NCI-H82 treated with DMSO at 0.1 percent for 48 hours (cell line): ENCODE results near the gene CD82.

Experiments
- DNase-seq: peaks from one replicate; lab custom pipeline; 2025; ENCODE audit not compliant: unreplicated experiment; lab: John Stamatoyannopoulos, UW

The CD82 gene, protein sequence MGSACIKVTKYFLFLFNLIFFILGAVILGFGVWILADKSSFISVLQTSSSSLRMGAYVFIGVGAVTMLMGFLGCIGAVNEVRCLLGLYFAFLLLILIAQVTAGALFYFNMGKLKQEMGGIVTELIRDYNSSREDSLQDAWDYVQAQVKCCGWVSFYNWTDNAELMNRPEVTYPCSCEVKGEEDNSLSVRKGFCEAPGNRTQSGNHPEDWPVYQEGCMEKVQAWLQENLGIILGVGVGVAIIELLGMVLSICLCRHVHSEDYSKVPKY

GRCh38 chr11:44565211-44565952 lies at the start of gene CD82:
TSS of gene CD82 (plus strand) at chr11:44565663. CDS start at chr11:44594663, 29,000 bp downstream.
- DNase-seq, result peak; percentile 95

- DNase-seq, result no peak
Measured at GRCh38 chr11:44516688-44517507, 48.6 kb upstream of the CD82 start.

GRCh38 chr11:44517541-44517940 lies 47.9 kb upstream of the CD82 start:
- no peak for DNase-seq

DNA sequence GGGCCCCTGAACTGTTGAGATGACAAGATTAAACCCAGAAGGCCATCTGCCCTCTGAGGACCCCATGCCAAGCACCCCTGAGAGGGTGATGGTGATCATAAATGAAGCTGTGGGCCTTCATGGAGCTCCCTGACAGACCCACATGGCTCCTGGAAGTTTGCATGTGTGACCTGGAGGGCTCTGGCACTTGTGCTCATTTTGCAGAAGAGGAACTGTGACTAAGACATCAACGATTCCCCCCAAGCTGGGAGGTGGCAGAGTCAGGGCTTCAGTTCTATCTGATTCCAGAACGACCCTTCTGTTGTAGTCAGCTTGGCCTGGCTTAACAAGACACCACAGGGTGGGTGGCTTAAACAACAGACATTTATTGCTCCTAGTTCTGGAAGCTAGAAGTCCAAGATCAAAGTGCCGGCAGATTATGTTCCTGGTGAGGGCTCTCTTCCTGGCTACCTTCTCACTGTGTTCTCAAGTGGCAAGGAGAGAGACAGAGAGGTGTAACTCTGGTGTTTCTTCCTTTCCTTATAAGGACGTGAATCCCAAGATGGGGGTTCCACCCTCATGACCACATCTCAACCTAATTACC lies 46.4 kb upstream of the CD82 start:
- no peak for DNase-seq

GRCh38 chr11:44519989-44520737 lies 45.3 kb upstream of the CD82 start:
- DNase-seq, result no peak

GRCh38 chr11:44521148-44521547 lies 44.3 kb upstream of the CD82 start:
- DNase-seq, result no peak

GRCh38 chr11:44522294-44522693 lies 43.2 kb upstream of the CD82 start:
- no peak for DNase-seq

GRCh38 chr11:44524346-44524745 lies 41.1 kb upstream of the CD82 start:
- DNase-seq, result no peak

DNA sequence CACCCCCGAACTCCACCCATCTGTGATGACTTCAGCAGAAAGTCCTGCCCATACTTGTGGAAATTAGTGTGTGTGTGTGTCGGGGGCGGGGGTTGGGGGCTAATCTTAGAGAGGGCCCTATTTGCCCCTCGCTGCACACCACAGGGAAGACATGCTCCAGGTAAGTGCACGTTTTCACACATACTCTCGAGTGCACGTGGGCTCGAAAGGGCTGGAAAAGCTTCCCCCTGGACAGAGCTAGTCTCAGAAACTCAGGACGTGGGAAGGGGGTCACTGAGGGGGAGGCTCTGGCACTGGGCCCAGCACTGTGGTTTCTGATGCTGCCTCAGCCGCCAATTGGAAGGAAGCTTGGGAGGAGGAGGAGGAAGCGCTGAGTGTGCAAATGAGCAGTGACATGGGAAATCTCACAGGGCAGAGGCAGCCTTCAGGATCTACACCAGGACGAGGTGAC lies 40.7 kb upstream of the CD82 start:
- no peak for DNase-seq

DNA sequence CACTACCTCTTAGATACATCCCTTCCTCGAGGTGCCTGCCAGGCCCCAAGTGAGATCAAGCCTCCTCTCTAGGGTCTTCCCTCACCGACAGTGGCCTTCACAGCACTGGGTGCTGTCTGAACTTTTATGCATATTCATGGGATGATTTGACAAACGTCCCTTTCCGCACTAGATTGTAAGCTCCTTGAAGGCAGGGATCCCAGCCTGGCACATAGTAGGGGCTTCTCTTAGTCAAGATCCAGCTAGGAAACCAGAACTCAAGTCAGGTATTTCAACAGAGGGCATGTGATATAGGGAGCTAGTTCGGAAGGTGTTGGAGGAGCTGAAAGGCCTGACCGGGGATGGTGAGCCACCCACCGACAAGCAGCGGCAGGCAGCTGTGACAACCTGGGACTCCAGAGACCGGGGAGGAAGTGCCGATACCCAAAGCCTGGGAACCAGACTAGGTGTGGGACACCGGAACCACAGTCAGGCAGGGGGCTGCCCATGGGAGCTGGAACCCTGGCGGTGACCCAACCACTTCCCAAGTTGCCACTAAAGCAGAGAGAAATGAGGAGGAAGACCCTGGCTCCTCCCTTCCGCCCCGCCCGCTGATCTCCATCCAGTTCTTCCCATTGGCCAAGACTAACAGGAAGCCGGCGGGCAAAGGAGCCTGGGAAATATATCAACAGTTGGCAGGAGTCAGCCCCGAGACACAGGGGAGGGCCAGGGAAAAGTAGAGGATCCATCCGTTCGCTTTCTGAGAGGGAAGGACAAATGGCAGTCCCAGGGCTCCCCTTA lies 39.8 kb upstream of the CD82 start:
- DNase-seq, result no peak

DNA sequence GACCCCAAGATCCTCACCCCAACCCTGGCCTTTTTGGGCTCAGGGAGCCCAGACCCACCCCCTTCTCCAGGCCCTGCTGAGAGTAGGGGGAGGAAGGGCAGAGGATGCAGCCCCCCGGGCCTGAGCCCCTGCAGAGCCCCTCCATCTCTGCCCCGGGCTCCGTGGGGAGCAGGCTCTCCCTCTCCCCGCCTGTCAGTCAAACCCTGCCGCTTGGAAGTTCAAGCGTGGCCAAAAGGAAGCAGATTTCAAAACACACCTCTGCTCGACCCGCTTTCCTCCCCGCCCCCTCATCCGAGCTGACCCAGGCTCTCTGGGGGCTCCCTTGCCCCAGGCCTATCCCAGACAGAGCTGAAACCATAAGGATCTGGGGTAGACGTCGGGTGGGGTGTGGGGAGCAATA lies 39.0 kb upstream of the CD82 start:
- no peak for DNase-seq

DNA sequence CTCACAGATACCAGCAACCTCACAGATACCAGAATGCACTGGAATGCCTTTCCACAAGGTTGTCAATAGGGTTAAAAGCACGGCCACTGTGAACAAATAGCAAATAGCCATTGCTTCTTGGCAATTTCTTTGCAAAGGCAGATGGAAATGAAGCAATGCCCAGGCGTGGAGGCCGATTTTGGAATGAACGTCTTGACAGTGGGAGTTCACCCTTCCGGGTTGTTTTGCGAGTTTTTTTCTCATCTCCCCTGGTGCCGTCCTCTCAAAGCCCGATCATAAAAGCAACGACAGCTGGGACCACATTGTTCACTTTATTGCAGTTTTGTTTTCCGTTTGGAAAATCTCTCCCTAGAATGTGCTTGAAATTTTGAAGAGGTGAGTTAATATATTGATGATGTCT lies 38.0 kb upstream of the CD82 start:
- no peak for DNase-seq

DNA sequence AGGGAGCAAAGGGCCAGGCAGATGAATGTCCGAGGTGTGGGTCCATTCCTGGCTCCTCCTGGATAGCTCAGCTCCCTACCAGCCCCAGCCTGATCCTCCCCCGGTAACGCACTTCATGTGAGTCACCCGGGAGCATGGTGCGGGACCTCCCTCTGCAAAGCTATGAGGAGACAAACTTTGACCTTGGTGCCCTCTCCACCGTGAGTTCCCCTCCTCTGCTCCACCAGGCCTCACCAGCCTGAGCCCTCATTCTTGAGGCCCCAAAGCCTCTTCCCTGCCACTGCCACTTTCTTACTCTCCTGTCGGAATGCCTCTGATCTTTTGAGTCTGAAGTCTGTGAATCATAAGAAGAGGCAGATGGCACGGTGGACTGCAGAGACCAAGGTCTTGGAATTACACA lies 37.4 kb upstream of the CD82 start:
- DNase-seq, result no peak

DNA sequence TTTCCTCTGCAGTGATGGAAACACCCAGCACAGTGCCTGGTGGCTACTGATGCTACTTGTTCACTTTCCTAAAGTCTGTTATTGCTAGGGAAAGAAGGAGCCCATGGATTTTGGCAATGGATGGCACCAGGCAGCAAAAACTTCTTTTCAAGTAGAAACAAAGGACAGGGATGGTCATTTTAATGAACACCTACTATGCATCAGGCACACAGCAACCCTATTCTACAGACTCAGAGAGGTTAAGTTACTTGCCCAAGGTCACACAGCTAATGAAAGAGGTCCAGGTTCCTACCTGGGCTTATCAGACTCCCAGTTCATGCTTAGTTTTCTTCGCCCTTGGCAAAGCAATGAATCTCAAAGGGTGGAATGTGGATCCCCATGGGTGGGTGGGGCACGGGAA lies 36.9 kb upstream of the CD82 start:
- no peak for DNase-seq

DNA sequence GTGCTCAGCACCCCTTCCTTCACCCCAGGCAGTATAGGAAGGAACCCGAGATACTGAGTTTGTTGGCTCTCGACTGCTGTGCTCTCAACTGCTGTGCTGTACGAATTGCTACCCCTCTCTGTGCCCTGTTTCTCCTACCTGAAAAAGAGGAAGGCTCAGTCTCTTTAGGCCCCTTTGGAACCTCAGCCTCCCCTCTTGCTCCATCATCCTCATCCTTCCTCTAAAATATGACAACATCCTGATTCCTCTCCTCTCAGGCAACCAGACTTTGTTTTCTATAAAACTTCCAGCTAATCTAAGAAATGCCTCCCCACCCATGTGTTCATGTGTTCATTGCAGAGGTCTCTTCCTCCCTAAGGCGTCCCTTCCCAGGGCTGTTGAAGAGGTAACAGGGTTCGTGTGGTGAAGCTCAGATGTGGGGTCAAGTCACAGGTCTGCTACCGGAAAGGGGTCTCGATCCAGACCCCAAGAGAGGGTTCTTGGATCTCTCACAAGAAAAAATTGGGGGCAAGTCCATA lies 35.5 kb upstream of the CD82 start:
- DNase-seq, result no peak

- no peak for DNase-seq
Measured at GRCh38 chr11:44530413-44531115, 34.9 kb upstream of the CD82 start.

GRCh38 chr11:44531116-44531504 lies 34.4 kb upstream of the CD82 start:
- DNase-seq, result no peak

- no peak for DNase-seq
Measured at GRCh38 chr11:44531636-44532035, 33.8 kb upstream of the CD82 start.

DNA sequence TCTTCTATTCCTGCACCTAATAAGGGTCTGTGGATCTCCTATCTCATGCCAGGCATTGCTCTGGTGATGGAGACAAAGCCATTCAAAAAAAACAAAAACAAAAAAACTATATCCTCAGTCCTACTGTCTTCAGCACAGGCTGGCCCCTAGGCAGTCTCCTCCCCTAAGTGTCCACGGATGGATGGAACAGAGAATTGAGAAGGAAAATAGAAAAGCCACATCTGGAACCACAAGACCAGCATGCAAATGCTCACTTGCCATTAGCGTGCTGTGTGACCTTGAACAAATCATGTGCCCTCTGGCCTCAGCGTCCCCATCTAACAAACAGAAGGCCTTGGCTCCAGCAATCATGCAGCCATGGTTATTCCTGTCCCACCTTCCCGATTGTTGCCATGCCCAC lies 32.7 kb upstream of the CD82 start:
- no peak for DNase-seq
